Stomach smooth muscle (tissue), 2 donors: ENCODE results near the gene PLD1.

Experiments used
- H3K27ac ChIP-seq: one replicate; pipeline ENCODE4 v1.7.0; 2013; ENCODE audit warnings: mild to moderate bottlenecking, low read length, inconsistent platforms
- H3K27me3 ChIP-seq, 2 donors: one replicate each; pipeline ENCODE4 v1.7.0; 2013; ENCODE audit warnings: low read length in 2 of 2; ENCODE audit not compliant: insufficient read depth in 2 of 2, control insufficient read depth in 1 of 2
- H3K36me3 ChIP-seq, 2 donors: one replicate each; pipeline ENCODE4 v1.7.0; 2013; ENCODE audit warnings: low read length in 2 of 2; ENCODE audit not compliant: control insufficient read depth in 2 of 2, insufficient read depth in 2 of 2
- H3K4me1 ChIP-seq: one replicate; pipeline ENCODE4 v1.7.0; 2013; ENCODE audit warnings: low read length; ENCODE audit not compliant: control insufficient read depth, insufficient read depth
- H3K4me3 ChIP-seq, 2 donors: one replicate each; pipeline ENCODE4 v1.7.0; 2013; ENCODE audit warnings: low read length in 2 of 2
- H3K9ac ChIP-seq, 2 donors: one replicate each; pipeline ENCODE4 v1.7.0; 2013; ENCODE audit warnings: low read length in 2 of 2, mild to moderate bottlenecking in 1 of 2
- H3K9me3 ChIP-seq, 2 donors: one replicate each; pipeline ENCODE4 v1.7.0; 2013; ENCODE audit warnings: low read length in 2 of 2; ENCODE audit not compliant: control insufficient read depth in 2 of 2
- donor health status: healthy.
- donor health status: Pancreatic carcinoma.

Gene PLD1

DNA sequence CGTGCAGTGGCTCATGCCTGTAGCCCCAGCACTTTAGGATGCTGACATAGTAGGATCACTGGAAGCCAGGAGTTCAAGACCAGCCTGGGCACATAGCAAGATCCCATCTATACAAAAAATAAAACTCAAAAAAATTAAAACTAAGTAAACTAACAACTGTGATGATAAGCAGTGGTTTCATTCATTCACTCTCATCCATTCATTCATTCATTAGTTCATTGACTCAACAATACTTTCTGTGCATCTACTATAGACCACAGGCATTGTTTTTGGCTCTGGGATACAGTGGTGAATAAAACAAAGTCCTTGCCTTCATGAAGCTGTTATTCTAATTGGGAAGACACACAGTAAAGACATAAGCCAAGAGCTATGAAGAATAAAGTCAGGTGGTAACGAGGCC lies 25.3 kb upstream of the PLD1 start:
- Histone ChIP-seq H3K36me3 (no peaks in the 10 kb centered on the region), H3K9me3 (no peaks in the 10 kb centered on the region), H3K27ac (no peak overlapping the region), H3K4me1 (no peaks in the 10 kb centered on the region), H3K4me3 (no peak overlapping the region), H3K9ac (no peak overlapping the region), H3K27me3 (no peaks in the 10 kb centered on the region)

DNA sequence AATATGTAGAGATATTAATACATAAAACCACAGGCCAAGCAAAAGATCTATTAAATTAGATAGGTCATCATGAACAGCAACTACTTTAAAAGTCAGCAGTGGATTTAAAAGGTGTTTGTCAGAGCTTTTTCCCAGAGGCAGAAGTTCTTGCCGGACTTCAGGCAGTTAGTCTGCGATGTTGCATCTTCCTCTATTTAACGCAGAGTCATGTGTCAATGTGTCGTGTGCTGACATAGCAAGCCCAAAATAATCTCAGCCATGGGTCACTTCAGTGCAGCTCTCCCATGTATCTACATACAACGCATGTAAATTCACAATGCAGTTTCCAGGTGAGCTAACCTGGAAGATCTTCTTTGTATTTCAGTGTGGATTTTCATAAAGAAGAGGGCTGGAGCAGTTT lies 24.8 kb upstream of the PLD1 start:
- Histone ChIP-seq H3K4me3 (no peak overlapping the region), H3K36me3 (no peaks in the 10 kb centered on the region), H3K27ac (no peak overlapping the region), H3K9ac (no peak overlapping the region), H3K9me3 (no peaks in the 10 kb centered on the region), H3K27me3 (no peaks in the 10 kb centered on the region), H3K4me1 (no peaks in the 10 kb centered on the region)

DNA sequence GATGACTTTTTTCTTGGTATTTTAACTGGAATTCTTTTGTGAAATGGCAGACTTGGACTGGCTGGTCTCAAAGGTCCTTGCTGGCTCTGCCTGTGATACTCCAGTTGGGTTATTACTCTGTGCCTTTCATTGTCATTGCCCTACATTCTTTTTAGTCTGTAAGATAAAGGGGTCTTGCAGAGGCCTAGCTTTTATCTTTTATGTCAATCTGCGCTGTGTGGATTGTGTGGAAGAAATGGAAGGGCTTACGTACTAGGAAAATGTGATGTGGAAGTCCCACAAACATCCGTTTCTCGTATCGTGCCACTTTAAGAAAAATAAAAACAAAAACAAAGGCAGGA lies 24.1 kb upstream of the PLD1 start:
- Histone ChIP-seq H3K4me1 (no peaks in the 10 kb centered on the region), H3K36me3 (no peaks in the 10 kb centered on the region), H3K9me3 (no peaks in the 10 kb centered on the region), H3K27ac (no peak overlapping the region), H3K27me3 (no peaks in the 10 kb centered on the region), H3K9ac (no peak overlapping the region), H3K4me3 (no peak overlapping the region)

DNA sequence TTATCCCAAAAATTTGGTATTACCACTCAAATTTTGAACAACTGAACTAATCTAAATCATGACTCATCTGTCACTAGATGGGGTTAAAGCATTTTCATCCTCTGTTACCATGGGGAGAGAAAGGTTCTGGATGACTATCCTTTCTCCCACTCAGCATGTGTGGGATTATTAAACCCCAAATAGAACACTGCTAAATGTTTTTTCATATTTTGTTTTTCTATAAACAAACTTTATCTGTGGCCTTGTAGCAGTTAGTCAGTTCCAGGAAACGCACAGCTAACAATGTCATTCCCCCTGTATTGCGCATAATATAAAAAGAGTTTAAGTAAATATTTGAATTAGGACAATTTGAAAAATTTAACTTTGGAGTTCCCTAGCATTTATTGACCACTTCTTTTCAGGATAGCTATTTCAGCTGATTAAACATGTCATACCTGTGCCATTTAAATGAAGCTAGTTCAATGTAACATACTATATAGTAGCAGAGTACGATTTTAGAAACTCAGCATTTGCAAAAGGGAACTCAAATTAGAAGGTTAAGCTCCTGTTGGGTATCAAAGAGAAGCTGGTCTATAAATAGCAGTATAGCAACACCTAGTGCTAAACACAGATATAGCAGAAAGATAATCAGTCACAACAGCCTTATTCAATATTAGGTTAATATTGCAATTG lies 23.6 kb upstream of the PLD1 start:
- Histone ChIP-seq H3K27me3 (no peaks in the 10 kb centered on the region), H3K9ac (no peak overlapping the region), H3K4me1 (no peaks in the 10 kb centered on the region), H3K4me3 (no peak overlapping the region), H3K9me3 (no peaks in the 10 kb centered on the region), H3K36me3 (no peaks in the 10 kb centered on the region), H3K27ac (no peak overlapping the region)

DNA sequence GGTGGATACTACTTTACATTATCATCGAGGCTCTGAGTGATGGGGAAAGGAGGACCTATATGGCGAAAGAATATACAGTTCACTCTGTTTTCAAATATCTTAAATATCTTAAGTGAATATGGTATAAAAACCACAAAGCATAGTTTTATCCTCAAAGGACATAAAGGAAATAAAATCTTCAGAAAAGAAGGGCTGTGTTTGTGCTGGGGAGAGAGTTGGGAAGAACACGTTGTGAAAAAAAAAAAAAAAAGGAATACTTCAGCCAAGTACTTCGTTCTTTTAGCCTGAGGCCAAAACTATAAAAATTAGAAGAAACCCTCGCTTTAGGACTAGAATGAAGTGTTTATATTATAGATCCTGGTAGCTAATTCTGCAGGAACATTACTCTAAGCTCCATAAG lies 22.7 kb upstream of the PLD1 start:
- Histone ChIP-seq H3K9me3 (no peaks in the 10 kb centered on the region), H3K27me3 (no peaks in the 10 kb centered on the region), H3K4me1 (no peaks in the 10 kb centered on the region), H3K4me3 (no peak overlapping the region), H3K9ac (no peak overlapping the region), H3K36me3 (no peaks in the 10 kb centered on the region), H3K27ac (no peak overlapping the region)

DNA sequence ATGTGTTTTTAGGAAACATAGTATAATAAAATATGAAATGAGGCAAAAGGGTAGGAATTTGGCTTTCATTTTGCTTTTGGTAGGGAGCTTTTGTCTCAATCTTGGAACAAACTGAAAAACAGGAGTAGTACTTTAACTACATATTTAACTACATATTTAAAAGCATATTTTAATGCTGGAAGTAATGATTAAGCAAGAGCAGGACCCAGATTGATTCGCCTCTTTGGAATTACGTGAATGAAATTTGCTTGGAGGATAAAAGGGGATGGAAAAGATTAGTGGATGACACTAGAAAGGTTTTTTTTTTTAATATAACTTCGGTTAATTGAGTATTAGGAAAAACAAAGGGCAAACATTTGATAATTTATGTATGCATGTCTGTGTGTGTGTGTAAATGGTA lies 21.7 kb upstream of the PLD1 start:
- Histone ChIP-seq H3K36me3 (no peaks in the 10 kb centered on the region), H3K9ac (no peak overlapping the region), H3K27ac (no peak overlapping the region), H3K27me3 (no peaks in the 10 kb centered on the region), H3K9me3 (no peaks in the 10 kb centered on the region), H3K4me1 (no peaks in the 10 kb centered on the region), H3K4me3 (no peak overlapping the region)

DNA sequence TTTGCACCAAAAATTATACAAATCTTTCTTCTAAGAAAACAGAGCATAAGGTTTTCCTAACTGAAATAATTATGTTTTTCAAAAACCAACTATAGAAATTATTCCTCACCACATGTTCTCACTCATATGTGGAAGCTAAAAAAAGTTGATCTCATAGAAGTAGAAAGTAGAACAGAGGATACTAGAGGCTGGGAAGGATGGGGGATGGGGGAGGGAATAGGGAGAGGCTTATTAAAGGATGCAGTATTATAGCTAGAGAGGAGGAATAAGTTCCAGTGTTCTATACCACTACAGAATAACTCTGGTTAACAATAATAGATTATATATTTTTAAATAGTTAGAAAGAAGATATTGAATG lies 20.2 kb upstream of the PLD1 start:
- Histone ChIP-seq H3K4me1 (no peaks in the 10 kb centered on the region), H3K27ac (no peak overlapping the region), H3K9me3 (no peaks in the 10 kb centered on the region), H3K4me3 (no peak overlapping the region), H3K36me3 (no peaks in the 10 kb centered on the region), H3K9ac (no peak overlapping the region), H3K27me3 (no peaks in the 10 kb centered on the region)

DNA sequence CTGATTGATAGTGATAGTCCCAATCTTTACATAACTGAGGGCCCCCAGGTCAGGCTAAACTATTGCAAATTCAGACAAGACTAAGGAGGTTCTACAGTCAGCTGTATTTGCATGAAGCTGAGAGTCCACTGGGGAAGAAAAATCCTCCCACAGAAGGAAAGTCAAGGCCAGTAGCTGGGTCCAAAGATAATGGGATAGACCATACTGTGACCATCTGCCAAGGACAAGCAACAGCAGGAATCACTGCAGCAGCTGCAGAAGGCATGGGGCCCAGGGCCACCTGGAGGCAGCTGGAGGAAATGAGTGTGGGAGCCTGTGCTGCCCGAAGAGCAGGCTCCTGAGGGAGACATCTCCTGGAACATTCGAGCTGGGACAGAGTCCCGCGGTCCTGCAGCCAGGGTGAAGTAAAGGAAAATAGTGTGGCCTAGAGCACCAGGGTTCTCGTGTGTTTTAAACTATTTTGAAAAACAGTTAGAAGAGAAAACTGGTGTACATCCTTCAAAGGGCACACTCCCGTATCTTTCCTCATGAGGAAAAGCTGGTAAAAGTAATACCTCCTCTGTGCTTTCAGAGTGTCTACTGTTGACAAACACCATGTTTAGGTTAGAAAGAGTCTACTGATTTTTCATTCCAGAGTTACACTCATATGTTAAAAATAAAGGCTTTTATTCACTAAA lies 19.7 kb upstream of the PLD1 start:
- no peak overlapping the region for H3K4me3 ChIP-seq
- no peak overlapping the region for H3K27ac ChIP-seq
- no peaks in the 10 kb centered on the region for H3K4me1 ChIP-seq
- no peaks in the 10 kb centered on the region for H3K27me3 ChIP-seq
- no peaks in the 10 kb centered on the region for H3K9me3 ChIP-seq
- no peaks in the 10 kb centered on the region for H3K36me3 ChIP-seq
- no peak overlapping the region for H3K9ac ChIP-seq

DNA sequence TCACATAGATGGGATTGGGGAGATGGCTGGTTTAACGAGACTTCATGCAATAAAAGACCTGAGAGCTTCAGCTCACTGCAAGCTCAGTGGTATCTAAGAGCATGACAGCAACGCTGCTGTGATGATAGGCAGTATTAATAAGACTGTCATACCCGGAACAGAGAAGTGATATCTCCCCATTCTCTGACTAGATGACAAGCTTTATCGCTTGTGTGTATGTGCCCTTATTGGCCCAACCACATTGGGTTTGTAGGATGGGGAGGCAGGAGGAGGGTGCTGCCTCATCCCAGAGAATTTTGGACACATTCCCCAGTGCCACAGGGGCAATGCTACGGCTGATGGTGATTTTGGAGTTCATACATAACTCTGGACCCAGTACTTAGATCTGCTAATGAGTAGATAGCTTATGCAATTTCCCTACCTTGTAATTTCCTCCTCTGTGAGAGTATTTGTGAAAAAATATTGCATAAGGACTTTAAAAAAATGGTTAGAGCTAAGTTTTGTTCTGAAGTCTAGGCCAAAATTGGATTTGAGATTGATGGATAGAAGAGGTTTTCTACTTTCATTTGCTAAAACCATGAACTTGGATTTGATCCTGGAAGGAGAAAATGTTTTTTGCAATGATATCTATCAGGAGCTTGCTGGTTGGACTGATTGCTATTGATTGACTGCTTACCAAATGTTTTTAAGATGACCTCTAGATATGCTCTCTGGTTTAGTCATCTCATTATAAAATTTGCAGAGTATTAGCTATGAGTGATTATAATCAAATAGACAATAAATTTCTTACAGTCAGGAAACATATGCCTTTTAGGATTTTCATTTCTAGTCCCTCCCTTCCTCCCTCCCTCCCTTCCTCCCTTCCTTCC lies 18.9 kb upstream of the PLD1 start:
- Histone ChIP-seq H3K27me3 (no peaks in the 10 kb centered on the region), H3K4me3 (no peak overlapping the region), H3K27ac (no peak overlapping the region), H3K9ac (no peak overlapping the region), H3K36me3 (no peaks in the 10 kb centered on the region), H3K9me3 (no peaks in the 10 kb centered on the region), H3K4me1 (no peaks in the 10 kb centered on the region)

DNA sequence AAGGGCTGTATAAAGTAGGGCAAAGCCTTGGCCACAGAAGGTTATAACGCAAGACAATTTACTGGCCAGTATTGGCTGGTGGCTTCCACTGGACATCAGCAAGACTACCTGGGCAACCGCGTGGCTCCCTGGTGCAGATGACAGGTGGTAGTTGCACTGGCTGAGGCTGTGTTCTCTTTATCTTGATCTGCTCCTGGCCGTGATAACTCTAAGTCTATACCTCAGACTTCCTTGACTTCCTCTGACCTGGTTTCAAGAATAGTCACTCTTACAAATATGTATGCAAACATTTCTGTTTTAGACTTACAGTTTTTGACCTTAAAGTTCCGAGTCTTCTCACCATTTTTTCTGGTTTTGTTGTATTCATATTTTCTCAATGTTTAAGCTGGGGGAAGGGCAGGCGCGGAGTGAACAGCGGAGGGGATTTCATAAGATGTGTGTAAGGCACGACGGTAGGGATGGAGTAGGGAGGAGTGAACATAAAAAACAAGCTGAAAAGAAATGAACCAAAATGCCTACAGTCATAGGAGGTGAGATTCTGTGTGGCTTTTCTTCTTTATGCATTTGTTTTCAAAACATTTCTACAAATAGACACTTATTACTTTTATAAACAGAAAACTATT lies 17.7 kb upstream of the PLD1 start:
- Histone ChIP-seq H3K9me3 (no peaks in the 10 kb centered on the region), H3K36me3 (no peaks in the 10 kb centered on the region), H3K27me3 (no peaks in the 10 kb centered on the region), H3K9ac (no peak overlapping the region), H3K4me1 (no peaks in the 10 kb centered on the region), H3K4me3 (no peak overlapping the region), H3K27ac (no peak overlapping the region)
